ENCODE data around the gene BAZ2A. TPM values are rescaled to one million over a fixed set of nuclear protein-coding genes. Genes with fewer than 3 reads are reported as not detected.
"Not testable (repeated sequence)": the region's sequence is repeated elsewhere in the genome, so short reads cannot be mapped to it uniquely, and the experiment has no call there.

Gene BAZ2A
- 100 to 1,000 TPM in 1 of 4 donors, 10 to 100 TPM in 3; 62.3 to 124 (median 80.5) TPM for polyA plus RNA-seq (ENCODE audit: insufficient read length in 4 of 4)

GRCh38 chr12:56630180-56630632, at the start of gene BAZ2A:
Gene BAZ2A, minus strand, starts transcription at chr12:56630326. Its CDS starts 12,796 bp downstream, at chr12:56617530.
- DNase-seq (ENCODE audit: low read depth in 4 of 4, low spot score in 2 of 4) = no peak

GRCh38 chr12:56678852-56679251, 48.7 kb upstream of the BAZ2A start:
- DNase-seq (ENCODE audit: low read depth in 4 of 4, low spot score in 2 of 4) = no peak

GRCh38 chr12:56677680-56678079, 47.6 kb upstream of the BAZ2A start:
- DNase-seq (ENCODE audit: low read depth in 4 of 4, low spot score in 2 of 4) = no peak

- DNase-seq (ENCODE audit: low read depth in 4 of 4, low spot score in 2 of 4) = no peak
Observed at GRCh38 chr12:56676851-56677580, 46.9 kb upstream of the BAZ2A start.

- no peak for DNase-seq (ENCODE audit: low read depth in 4 of 4, low spot score in 2 of 4)
Observed at GRCh38 chr12:56671608-56672007, 41.5 kb upstream of the BAZ2A start.

- DNase-seq (ENCODE audit: low read depth in 4 of 4, low spot score in 2 of 4) = no peak
Observed at GRCh38 chr12:56670836-56671235, 40.7 kb upstream of the BAZ2A start.

GRCh38 chr12:56668197-56668457, 38.0 kb upstream of the BAZ2A start:
- DNase-seq (ENCODE audit: low read depth in 4 of 4, low spot score in 2 of 4) = no peak

GRCh38 chr12:56661979-56662638, 32.0 kb upstream of the BAZ2A start:
- DNase-seq (ENCODE audit: low read depth in 4 of 4, low spot score in 2 of 4) = no peak

- DNase-seq (ENCODE audit: low read depth in 4 of 4, low spot score in 2 of 4) = no peak
Observed at GRCh38 chr12:56661560-56661959, 31.4 kb upstream of the BAZ2A start.

GRCh38 chr12:56658921-56659320, 28.8 kb upstream of the BAZ2A start:
- no peak for DNase-seq (ENCODE audit: low read depth in 4 of 4, low spot score in 2 of 4)

GRCh38 chr12:56657416-56658379, 27.6 kb upstream of the BAZ2A start:
- DNase-seq (ENCODE audit: low read depth in 4 of 4, low spot score in 2 of 4) = no peak

GRCh38 chr12:56653781-56654180, 23.7 kb upstream of the BAZ2A start:
- DNase-seq (ENCODE audit: low read depth in 4 of 4, low spot score in 2 of 4) = not testable (repeated sequence)

GRCh38 chr12:56648023-56648422, 17.9 kb upstream of the BAZ2A start:
- DNase-seq (ENCODE audit: low read depth in 4 of 4, low spot score in 2 of 4) = not testable (repeated sequence)

- DNase-seq (ENCODE audit: low read depth in 4 of 4, low spot score in 2 of 4) = peak; percentile 95 to 100 (median 99)
Observed at GRCh38 chr12:56645717-56646446, 15.8 kb upstream of the BAZ2A start, which contains the start of gene ATP5F1B. Gene ATP5F1B, minus strand, starts transcription at chr12:56645984. Its CDS starts 21 bp downstream, at chr12:56645963.

- DNase-seq (ENCODE audit: low read depth in 4 of 4, low spot score in 2 of 4) = no peak
Observed at GRCh38 chr12:56645201-56645716, 15.1 kb upstream of the BAZ2A start.

GRCh38 chr12:56644654-56645053, 14.5 kb upstream of the BAZ2A start:
- DNase-seq (ENCODE audit: low read depth in 4 of 4, low spot score in 2 of 4) = no peak

GRCh38 chr12:56641219-56641618, 11.1 kb upstream of the BAZ2A start:
- DNase-seq (ENCODE audit: low read depth in 4 of 4, low spot score in 2 of 4) = no peak

- no peak for DNase-seq (ENCODE audit: low read depth in 4 of 4, low spot score in 2 of 4)
Observed at GRCh38 chr12:56637621-56638020, 7.5 kb upstream of the BAZ2A start.

GRCh38 chr12:56636675-56637540, 6.8 kb upstream of the BAZ2A start:
- peak; percentile 96 to 98 (median 96) for DNase-seq (ENCODE audit: low read depth in 4 of 4, low spot score in 2 of 4)
